ENCODE data around the gene MRPL58. TPM values are rescaled to one million over a fixed set of nuclear protein-coding genes. Genes with fewer than 3 reads are reported as not detected.
"Not testable (repeated sequence)": the region's sequence is repeated elsewhere in the genome, so short reads cannot be mapped to it uniquely, and the experiment has no call there.

Gene MRPL58
- total RNA-seq, 2 experiments from 2014 or later: 64.4 to 69.0 TPM

- DNase-seq: no peak
- Mint-ChIP-seq H3K36me3 (no peaks in the 10 kb centered on the region), H3K27ac (no peak overlapping the region), H3K27me3 (peaks cover 7% of the 10 kb centered on the region), H3K9me3 (no peaks in the 10 kb centered on the region), H3K4me3 (no peak overlapping the region), H3K4me1 (peaks cover 11% of the 10 kb centered on the region)
Measured at GRCh38 chr17:74979408-74980146, 32.9 kb upstream of the MRPL58 start.

- DNase-seq: peak; percentile 26
- H3K27me3 Mint-ChIP-seq: peaks cover 10% of the 10 kb centered on the region
- H3K36me3 Mint-ChIP-seq: no peaks in the 10 kb centered on the region
Measured at GRCh38 chr17:74981318-74981978, 31.0 kb upstream of the MRPL58 start.

DNA sequence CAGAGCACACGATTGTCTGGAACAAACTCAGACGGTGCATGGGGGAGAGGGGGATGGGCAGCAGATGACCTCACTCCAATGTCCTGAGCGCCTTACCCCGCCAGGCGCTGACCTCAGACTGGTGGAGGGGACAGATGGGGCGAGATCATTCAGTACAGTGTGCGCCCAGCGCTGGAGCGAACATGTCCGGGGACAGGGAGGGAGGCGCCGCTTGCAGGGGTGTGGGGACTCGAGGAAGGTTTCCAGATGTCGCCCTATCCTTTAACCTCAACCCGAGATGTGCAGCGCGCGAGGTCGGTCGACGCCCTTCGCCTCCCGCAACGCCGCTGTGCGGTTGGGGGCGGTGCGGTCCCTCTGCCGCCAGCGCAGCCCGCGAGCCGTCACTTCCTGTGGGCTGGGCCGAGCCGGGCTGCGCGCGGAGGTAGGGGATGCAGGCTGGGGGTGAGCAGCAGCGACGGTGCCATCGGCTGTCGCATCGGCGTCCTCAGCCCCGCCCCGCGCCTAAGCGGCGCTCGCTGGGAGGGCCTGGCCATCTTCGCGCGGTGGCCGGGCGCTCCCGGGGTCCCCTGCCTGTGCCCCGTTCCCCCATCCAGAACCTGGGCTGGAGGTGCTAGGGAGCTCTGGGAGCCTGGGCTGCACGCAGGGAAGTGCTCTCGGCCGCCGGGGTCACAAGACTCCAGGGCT is 30.3 kb upstream of the MRPL58 start:
- Mint-ChIP-seq H3K9me3 (no peaks in the 10 kb centered on the region), H3K27me3 (peaks cover 12% of the 10 kb centered on the region), H3K27ac (peak overlapping the region; percentile 69), H3K4me3 (peak overlapping the region; percentile 83), H3K36me3 (no peaks in the 10 kb centered on the region), H3K4me1 (peaks cover 18% of the 10 kb centered on the region)
- peak; percentile 84 for DNase-seq

More at GRCh38 chr17:74981318-74981978, 31.0 kb upstream of the MRPL58 start:
- Mint-ChIP-seq H3K4me1 (peaks cover 11% of the 10 kb centered on the region), H3K4me3 (peak overlapping the region; percentile 83), H3K9me3 (no peaks in the 10 kb centered on the region), H3K27ac (peak overlapping the region; percentile 69)

DNA sequence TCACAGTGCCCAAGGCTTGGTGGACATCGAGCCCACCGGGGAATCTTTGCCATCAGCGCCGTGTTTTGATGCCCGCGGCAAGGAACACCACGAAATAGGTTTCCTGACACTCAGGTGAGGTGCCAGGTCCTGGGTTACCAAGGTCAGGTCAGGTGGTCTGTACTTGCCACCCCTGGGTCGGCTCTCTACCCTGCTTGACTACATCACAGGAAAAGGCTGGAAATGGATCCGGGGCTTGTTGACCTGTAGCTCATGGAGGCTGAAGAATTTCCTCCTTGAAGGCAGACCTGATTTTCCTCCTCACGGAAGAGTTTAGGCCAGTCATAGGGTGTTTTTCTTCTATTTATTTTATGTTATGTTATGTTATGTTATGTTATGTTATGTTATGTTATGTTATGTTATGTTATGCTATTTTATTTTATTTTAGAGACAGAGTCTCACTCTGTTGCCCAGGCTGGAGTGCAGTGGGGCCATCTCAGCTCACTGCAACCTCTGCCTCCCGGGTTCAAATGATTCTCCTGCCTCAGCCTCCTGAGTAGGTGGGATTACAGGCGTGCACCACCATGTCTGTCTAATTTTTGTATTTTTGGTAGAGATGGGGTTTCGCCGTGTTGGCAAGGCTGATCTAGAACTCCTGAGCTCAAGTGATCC is 29.7 kb upstream of the MRPL58 start:
- peaks cover 14% of the 10 kb centered on the region for H3K27me3 Mint-ChIP-seq
- H3K4me1 Mint-ChIP-seq: peaks cover 20% of the 10 kb centered on the region
- H3K27ac Mint-ChIP-seq, H3K36me3 Mint-ChIP-seq, H3K9me3 Mint-ChIP-seq, DNase-seq: not testable (repeated sequence)
- peak overlapping the region; percentile 83 for H3K4me3 Mint-ChIP-seq

GRCh38 chr17:74986206-74986576 is 26.3 kb upstream of the MRPL58 start:
- no peaks in the 10 kb centered on the region for H3K9me3 Mint-ChIP-seq
- no peak overlapping the region for H3K4me3 Mint-ChIP-seq
- peaks cover 21% of the 10 kb centered on the region for H3K4me1 Mint-ChIP-seq
- H3K36me3 Mint-ChIP-seq: no peaks in the 10 kb centered on the region
- no peak overlapping the region for H3K27ac Mint-ChIP-seq
- H3K27me3 Mint-ChIP-seq: peaks cover 20% of the 10 kb centered on the region
- no peak for DNase-seq

- Mint-ChIP-seq H3K27me3 (peaks cover 20% of the 10 kb centered on the region), H3K4me3 (peak within 1 kb of the TSS; percentile 84), H3K36me3 (no peaks in the 10 kb centered on the region), H3K4me1 (peaks cover 14% of the 10 kb centered on the region), H3K27ac (no peak within 1 kb of the TSS), H3K9me3 (no peaks in the 10 kb centered on the region)
- peak; percentile 91 for DNase-seq
Measured at GRCh38 chr17:74987418-74987908, 25.0 kb upstream of the MRPL58 start, which contains the start of gene CDR2L. Gene CDR2L, plus strand, starts transcription at chr17:74987632. Its CDS starts 412 bp downstream, at chr17:74988044.

- Mint-ChIP-seq H3K36me3 (no peaks in the 10 kb centered on the region), H3K9me3 (no peaks in the 10 kb centered on the region), H3K27me3 (peaks cover 20% of the 10 kb centered on the region), H3K4me1 (peaks cover 14% of the 10 kb centered on the region), H3K27ac (no peak overlapping the region), H3K4me3 (peak overlapping the region; percentile 74)
- DNase-seq: peak; percentile 37
Measured at GRCh38 chr17:74987909-74988711, 24.4 kb upstream of the MRPL58 start.

GRCh38 chr17:74990581-74991105 is 21.8 kb upstream of the MRPL58 start:
- Mint-ChIP-seq H3K4me1 (peaks cover 14% of the 10 kb centered on the region), H3K9me3 (no peaks in the 10 kb centered on the region), H3K4me3 (no peak overlapping the region), H3K36me3 (no peaks in the 10 kb centered on the region), H3K27me3 (peaks cover 14% of the 10 kb centered on the region), H3K27ac (no peak overlapping the region)
- no peak for DNase-seq

DNA sequence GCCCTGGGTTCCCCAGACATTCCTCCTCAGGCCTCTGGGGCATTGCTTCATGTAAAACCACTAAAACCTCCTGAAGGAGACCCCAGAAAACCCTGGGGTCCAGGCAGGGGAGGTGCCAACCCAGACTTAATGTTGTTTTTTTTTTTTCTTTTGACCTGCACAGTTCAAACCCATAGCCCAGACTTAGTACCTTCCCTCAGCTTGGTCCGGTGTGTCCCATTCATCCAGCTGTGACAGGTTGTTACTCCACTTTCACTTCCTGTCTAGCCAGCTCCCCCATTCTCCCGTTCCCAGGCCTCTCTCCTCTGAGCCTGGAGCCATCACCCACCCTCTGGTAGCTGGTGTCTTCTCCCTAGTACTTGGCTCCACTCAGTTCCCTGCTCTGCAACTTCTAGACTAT is 20.2 kb upstream of the MRPL58 start:
- H3K27me3 Mint-ChIP-seq: peaks cover 7% of the 10 kb centered on the region
- peaks cover 6% of the 10 kb centered on the region for H3K4me1 Mint-ChIP-seq
- no peak overlapping the region for H3K4me3 Mint-ChIP-seq
- H3K36me3 Mint-ChIP-seq: no peaks in the 10 kb centered on the region
- H3K27ac Mint-ChIP-seq: no peak overlapping the region
- no peak for DNase-seq
- H3K9me3 Mint-ChIP-seq: no peaks in the 10 kb centered on the region

DNA sequence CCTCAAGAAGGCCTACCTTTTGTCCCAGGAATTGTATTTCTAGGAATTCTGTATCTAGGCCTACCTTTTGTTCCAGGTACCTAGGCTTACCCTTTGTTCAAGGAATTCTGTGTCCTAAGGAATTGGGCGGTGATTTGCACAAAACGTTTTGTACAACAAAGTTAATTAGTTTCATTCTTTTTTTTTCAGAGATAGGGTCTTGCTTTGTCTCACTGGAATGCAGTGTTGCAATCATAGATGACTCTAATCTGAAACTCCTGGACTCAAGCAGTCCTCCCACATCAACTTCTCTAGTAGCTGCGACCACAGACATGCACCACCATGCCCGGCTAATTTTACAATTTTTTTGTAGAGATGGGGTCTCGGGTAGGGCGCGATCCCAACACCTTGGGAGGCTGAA is 18.0 kb upstream of the MRPL58 start:
- DNase-seq: no peak
- H3K27me3 Mint-ChIP-seq: no peaks in the 10 kb centered on the region
- H3K36me3 Mint-ChIP-seq: no peaks in the 10 kb centered on the region
- no peaks in the 10 kb centered on the region for H3K9me3 Mint-ChIP-seq
- H3K27ac Mint-ChIP-seq: no peak overlapping the region
- H3K4me3 Mint-ChIP-seq: no peak overlapping the region
- peaks cover 7% of the 10 kb centered on the region for H3K4me1 Mint-ChIP-seq

DNA sequence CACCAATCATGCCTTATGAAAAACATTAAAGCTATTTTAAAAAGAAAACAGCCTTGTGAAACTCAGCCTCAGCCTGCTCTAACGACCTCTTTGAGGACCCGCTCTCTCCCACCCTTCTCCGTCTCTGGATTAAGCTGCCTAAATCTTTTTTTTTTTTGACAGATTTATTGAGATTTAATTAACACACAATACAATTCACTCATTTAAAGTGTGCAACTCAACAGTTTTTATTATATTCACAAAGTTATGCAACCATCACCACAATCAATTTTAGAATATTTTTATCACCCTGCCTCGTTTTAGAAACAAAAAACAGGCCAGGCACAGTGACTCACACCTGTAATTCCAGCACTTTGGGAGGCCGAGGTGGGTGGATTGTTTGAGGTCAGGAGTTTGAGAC is 16.6 kb upstream of the MRPL58 start:
- Mint-ChIP-seq H3K27ac (no peak overlapping the region), H3K9me3 (no peaks in the 10 kb centered on the region)
- no peak for DNase-seq

DNA sequence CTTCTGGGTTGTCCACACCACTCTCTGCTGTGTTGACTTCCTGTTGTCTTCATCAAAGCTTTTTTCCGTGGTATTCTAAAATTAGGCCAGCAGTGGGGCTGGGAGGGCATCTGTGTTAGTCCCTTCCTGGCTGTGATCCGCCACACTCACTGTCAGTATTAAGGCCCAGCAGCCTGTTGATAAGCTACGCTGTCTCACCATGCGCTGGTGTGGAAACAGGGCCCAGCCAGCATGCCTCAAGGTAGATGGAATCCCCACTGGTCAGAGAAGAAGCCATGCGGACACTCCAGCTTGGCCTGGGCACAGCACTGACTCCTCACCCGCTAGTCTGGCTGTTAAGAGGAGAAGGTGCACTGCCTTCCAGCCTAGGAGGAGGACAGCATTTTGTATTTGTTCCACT is 13.7 kb upstream of the MRPL58 start:
- Mint-ChIP-seq H3K4me3 (no peak overlapping the region), H3K4me1 (peaks cover 16% of the 10 kb centered on the region), H3K27ac (no peak overlapping the region), H3K27me3 (no peaks in the 10 kb centered on the region), H3K9me3 (no peaks in the 10 kb centered on the region), H3K36me3 (no peaks in the 10 kb centered on the region)
- DNase-seq: no peak

More for the DNA sequence above, 16.6 kb upstream of the MRPL58 start:
- Mint-ChIP-seq H3K4me3 (no peak overlapping the region), H3K36me3 (no peaks in the 10 kb centered on the region), H3K27me3 (no peaks in the 10 kb centered on the region), H3K4me1 (peaks cover 7% of the 10 kb centered on the region)

DNA sequence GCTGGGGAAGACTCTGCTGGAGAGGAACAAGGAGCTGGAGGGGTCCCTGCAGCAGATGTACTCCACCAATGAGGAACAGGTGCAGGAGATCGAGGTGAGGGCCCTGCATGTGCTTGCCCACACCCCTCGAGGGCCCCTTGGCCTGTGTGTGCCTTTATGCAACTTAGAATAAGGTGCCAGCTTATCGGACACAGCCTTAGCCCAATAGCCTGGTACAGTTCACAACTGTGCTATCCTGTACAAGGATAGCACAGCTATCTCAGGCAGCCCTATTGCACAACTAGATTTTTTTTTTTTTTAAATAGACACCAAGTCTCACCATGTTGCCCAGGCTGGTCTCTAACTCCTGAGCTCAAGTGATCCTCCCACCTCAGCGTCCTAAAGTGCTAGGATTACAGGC is 12.9 kb upstream of the MRPL58 start:
- Mint-ChIP-seq H3K4me3 (no peak overlapping the region), H3K9me3 (no peaks in the 10 kb centered on the region), H3K27me3 (no peaks in the 10 kb centered on the region), H3K27ac (no peak overlapping the region), H3K36me3 (no peaks in the 10 kb centered on the region), H3K4me1 (peaks cover 16% of the 10 kb centered on the region)
- DNase-seq: no peak

Measured in activated naive CD8-positive, alpha-beta T cell treated with anti-CD3 and anti-CD28 coated beads for 36 hours (primary cell).